Prostate gland (tissue), 2 donors: ENCODE data around the gene TM9SF1.

Experiments used
- POLR2A ChIP-seq: fragments of 450-650 bp; IDR thresholded peaks from one replicate; pipeline ENCODE4 v1.6.1; 2016; ENCODE audit warnings: antibody characterized with exemption, mild to moderate bottlenecking
- TF ChIP-seq, protein P1 (sequence below), 4 experiments: fragments of 200-600 bp in 2 of 4; fragments of 450-650 bp in 2 of 4; sonication (generic) in 2 of 4; IDR thresholded peaks; 1 replicate in 3 of 4; 2 replicates in 1 of 4; pipeline ENCODE4 v1.5.1; 2016 to 2019; ENCODE audit warnings: antibody characterized with exemption in 4 of 4, mild to moderate bottlenecking in 2 of 4, moderate library complexity in 2 of 4

DNA sequence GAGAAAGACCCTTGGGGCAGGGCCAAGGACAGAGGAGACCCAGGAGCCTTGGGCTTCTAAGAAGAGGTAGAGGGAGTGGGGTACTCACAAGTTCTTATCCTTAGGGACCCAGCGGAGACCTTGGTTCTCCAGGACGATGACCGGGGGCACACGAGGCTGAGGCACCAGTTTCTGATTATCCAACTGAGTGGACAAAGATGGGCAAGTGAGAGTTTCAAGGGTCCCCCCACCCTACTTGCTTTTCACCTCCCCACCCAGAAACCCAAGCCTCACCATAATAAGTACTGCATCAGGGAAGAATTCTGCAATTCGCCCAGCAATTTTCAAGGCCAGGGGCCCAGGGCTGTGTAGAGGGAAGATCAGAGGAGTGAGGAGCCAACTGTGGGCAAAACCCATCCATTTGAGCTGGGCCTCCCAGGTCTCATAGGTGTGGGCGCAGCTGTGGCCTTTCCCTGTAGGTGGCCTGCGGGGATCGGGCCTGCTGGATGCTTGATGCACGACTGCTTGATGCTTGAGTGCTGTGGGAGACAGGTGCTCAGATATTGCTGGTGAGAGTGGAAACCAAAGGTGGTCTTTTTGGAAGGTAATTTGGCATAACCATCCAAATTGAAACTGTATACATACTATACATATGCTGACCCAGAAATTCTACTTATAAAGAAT is 55.8 kb downstream of the TM9SF1 start:
- TF ChIP-seq, protein P1, sequence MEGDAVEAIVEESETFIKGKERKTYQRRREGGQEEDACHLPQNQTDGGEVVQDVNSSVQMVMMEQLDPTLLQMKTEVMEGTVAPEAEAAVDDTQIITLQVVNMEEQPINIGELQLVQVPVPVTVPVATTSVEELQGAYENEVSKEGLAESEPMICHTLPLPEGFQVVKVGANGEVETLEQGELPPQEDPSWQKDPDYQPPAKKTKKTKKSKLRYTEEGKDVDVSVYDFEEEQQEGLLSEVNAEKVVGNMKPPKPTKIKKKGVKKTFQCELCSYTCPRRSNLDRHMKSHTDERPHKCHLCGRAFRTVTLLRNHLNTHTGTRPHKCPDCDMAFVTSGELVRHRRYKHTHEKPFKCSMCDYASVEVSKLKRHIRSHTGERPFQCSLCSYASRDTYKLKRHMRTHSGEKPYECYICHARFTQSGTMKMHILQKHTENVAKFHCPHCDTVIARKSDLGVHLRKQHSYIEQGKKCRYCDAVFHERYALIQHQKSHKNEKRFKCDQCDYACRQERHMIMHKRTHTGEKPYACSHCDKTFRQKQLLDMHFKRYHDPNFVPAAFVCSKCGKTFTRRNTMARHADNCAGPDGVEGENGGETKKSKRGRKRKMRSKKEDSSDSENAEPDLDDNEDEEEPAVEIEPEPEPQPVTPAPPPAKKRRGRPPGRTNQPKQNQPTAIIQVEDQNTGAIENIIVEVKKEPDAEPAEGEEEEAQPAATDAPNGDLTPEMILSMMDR (IDR thresholded peaks at IDR 0.05), result no peak
- no peak for TF ChIP-seq POLR2A
